Right kidney (tissue), 1 donor: Measurements from ENCODE around the gene HOXD13.

ENCODE experiments used
- DNase-seq: peaks from one replicate; pipeline ENCODE4 v3.0.0-alpha.2; 2016

HOXD13 gene

DNA sequence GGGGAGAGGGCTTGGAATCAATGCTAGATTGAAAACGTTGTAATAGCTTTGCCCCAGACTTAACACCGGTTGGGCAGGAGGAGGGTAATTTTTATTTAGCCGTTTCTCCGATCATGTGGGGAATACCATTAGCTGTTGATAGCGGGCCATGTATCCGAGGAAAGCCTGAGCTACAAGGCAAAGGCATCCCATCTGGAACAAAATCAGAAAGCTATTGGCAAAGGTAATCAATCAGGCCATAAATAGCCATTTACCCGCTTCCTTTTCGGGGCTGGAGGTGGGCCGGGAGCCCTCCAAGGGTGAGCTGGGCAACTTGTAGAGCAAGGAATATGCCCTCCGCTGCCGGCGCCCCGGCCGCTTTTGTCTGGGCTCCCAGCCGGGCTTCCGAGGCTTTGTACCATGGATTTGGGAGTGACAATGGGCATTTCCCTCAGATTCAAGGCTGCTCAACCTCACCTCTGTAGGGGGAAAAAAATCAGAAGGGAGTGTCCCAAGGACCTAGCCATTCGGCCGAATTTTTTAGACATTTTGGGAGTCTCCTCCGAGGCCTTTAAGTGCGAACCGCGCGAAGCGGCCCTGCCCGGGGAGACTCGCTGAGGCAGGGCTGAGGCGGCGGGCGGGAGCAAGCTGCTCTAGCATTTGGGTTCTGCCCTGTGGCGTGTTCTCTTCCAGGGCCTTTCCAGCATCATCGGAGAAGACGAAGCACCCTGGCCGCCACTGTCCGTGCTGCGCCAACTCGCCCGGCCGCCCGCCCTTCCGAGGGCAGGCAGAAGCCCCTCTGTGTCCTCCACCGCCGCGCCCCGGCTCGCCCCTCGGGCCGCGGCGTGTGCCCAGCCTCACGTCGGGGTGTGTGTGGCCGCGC is 28.9 kb downstream of the HOXD13 start:
- DNase-seq: peak; percentile 93

DNA sequence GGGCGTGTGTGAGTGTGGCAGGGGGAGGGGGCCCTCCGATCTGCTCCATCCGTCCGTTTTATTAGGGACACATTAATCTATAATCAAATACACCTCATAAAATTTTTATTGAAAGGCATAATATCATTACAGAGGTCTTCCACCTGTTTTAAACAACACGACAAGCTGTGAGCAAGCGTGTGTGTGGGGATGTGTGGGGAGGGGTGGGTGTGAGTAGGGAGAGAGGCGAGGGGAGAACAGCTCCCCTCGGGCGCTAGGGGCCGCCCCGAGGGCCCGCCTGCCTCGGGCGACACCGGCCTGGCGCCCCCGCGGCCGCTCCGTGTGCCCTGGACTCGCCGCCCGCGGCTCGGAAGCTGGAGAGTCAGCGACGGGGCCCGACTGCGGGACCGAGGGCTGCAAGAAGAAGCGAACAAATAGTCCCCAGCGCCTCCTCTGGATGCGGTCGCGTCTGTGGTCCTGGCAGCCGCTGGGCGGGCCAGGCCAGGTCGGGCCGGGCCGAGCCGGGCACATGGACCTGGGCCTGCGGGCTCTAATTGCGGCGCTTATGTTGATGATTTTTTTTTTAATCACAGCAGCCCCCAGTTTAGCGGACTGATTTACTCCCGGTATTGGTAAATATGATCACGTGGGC is 29.6 kb downstream of the HOXD13 start:
- peak; percentile 97 for DNase-seq

DNA sequence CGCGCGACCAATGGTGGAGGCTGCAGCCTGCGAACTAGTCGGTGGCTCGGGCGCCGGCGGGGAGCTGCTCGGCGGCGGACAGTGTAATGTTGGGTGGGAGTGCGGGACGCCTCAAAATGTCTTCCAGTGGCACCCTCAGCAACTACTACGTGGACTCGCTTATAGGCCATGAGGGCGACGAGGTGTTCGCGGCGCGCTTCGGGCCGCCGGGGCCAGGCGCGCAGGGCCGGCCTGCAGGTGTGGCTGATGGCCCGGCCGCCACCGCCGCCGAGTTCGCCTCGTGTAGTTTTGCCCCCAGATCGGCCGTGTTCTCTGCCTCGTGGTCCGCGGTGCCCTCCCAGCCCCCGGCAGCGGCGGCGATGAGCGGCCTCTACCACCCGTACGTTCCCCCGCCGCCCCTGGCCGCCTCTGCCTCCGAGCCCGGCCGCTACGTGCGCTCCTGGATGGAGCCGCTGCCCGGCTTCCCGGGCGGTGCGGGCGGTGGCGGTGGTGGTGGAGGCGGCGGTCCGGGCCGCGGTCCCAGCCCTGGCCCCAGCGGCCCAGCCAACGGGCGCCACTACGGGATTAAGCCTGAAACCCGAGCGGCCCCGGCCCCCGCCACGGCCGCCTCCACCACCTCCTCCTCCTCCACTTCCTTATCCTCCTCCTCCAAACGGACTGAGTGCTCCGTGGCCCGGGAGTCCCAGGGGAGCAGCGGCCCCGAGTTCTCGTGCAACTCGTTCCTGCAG is 30.3 kb downstream of the HOXD13 start, which contains the start of gene HOXD9:
Gene HOXD9 (plus strand): TSS at position 37 of the 728 bp plus-strand sequence. CDS start 50 bp downstream, at position 87.
- peak; percentile 88 for DNase-seq

DNA sequence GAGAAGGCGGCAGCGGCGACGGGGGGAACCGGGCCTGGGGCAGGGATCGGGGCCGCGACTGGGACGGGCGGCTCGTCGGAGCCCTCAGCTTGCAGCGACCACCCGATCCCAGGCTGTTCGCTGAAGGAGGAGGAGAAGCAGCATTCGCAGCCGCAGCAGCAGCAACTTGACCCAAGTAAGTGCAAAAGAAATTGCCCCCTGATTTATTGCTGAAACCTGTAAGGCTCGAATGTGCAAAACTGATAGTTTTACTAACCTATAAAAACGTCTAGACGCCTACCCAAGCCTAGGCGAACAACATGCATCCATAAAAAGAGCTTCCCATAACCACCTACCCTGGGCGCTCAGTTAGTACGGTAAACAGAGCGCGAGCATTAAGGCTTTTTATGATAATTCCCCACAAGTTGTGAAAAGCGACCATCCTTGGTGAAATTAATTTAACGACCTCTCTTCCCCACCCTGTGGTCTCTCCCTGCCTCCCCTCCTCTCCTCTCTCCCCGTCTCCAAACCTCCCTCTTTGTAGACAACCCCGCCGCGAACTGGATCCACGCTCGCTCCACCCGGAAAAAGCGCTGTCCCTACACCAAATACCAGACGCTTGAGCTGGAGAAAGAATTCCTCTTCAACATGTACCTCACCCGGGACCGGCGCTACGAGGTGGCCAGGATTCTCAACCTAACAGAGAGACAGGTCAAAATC is 31.0 kb downstream of the HOXD13 start:
- no peak for DNase-seq

DNA sequence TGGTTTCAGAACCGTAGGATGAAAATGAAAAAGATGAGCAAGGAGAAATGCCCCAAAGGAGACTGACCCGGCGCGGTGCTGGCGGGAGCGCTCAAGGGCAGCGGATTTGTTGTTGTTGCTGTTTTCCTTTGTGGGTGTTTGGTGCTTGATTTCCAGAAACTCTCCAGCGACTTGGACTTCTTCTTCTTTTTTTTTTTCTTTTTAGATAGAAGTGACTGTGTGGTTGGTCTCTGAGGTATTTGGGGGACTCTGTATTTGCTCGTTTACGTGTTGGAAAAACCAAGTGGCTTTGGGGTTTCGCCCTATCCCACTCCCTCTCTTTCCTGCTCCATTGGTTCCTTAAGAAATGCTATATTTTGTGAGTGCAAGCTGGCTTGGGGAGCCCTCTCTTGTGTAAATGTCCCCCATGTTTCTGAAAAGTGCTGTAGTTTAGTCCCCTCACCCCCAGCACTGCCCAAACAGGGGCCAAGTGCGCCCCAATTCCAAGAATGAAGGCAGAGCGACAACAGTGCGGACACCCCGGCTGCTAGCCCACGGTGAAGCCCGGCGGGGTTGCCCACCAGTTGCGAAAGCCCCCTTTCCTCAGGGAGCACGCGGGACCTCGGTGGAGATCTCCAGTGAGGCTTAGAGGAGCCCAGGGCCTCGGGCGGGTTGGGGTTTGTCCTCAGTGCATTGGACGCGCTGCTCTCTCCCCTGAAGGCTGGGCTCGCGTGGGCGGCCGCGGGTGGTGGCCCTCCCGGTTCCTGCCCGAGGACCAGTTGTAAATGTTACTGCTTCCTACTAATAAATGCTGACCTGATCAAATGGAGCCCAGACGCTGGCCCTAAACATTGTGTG is 31.8 kb downstream of the HOXD13 start:
- DNase-seq: peak; percentile 83

DNA sequence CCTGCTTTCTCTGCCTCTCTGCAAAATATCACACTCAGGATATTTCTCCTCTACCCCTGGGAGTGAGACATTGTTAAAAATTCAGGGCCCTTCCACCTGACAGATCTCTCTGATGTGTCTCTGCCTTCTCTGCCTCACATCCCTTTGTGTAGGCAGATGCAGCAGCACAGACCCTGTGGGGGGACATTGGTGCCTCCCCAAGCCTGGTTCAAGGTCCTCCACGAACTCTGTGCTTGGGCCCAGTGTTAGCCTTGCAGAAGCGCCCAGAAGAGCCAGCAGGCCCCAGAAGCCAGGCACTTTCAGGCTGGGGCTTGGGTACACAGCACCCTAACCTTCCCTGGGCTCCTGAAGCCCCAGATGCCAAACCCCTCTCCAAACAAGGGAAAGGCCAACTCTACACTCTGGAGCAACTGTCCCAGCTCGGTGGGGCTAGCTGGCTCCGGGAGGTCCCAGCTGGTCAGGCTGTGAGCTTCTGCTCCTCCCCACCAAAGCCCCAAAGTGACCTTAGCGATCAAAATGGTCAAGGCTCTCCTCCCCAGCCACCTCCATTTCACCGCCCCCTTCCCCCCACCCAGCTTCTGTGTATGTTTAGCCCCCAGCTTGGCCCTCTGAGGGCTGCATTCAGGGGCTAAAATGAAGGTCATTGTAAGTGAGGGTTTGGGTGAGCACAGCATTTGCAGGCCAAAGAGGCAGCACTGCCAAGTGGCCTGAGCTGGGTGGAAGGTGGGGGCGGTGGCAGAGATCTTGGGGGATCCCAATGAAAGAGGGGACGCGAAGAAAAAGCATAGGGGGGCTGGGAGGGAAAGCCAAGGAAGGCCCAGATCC is 32.6 kb downstream of the HOXD13 start:
- DNase-seq: peak; percentile 82

DNA sequence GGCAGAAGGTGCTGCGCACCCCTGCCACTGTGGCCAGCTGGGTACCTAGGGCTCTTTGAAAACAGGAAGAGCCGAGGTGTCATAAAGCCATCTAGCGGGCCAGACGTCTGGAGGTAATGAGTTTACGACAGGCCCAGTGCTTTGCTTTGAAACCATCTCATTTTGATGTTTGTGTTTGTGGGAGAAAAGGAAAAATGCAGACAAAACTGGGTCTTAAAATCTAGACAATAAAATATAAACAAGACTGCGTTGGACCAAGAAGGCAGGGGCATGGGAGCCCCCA is 33.2 kb downstream of the HOXD13 start:
- DNase-seq: peak; percentile 68

DNA sequence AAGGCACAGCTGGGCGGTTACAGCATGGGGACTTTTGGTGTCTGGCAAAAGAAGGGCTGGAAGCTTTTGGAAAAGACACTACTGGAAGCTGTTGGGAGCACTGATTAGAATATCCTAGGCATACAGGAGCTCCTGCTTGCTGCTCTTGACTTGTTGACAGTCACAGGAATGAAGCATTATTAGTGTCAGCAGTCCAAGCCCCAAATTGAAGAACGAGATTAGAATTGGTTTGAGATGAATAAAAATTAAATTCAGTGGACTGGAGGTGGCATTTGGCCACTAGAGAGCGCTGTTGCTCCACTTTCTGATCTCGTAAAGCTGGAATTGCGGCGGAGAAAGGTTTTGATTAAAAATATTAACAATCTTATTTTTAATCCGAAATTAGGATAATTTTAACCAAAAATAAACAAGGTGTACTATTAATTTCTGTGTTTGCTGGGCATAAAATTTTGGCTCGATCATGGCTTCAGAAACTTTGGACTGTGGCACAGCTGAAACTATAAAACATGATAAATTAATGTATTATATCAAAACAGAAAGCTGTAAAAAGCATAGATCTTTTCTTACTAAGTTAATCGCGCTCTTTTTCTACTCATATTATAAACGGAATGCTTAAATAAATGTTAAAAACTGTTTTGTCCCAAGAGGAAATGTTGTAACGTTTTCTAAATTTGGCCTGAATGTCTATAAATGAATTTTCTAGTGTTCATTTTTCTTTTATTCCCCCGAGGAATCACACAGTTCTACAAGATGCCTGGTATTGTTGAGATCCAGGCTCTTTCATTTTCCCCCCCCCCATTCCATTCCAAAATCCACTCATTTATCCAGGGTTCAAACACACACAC is 34.6 kb downstream of the HOXD13 start:
- DNase-seq: no peak

DNA sequence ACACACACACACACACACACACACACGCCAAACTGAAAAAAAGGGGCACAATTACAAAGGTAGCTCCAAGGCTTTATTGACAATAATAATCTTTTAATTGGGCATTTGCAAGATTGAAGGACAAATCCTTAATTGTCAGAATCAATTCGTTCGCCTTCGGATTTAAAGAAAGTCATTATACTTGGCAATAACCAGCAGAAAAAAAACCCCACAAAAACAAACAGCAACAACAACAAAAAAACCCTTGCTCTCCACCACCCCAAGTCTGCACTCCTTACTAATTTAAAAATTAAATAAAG is 35.2 kb downstream of the HOXD13 start:
- DNase-seq: no peak

DNA sequence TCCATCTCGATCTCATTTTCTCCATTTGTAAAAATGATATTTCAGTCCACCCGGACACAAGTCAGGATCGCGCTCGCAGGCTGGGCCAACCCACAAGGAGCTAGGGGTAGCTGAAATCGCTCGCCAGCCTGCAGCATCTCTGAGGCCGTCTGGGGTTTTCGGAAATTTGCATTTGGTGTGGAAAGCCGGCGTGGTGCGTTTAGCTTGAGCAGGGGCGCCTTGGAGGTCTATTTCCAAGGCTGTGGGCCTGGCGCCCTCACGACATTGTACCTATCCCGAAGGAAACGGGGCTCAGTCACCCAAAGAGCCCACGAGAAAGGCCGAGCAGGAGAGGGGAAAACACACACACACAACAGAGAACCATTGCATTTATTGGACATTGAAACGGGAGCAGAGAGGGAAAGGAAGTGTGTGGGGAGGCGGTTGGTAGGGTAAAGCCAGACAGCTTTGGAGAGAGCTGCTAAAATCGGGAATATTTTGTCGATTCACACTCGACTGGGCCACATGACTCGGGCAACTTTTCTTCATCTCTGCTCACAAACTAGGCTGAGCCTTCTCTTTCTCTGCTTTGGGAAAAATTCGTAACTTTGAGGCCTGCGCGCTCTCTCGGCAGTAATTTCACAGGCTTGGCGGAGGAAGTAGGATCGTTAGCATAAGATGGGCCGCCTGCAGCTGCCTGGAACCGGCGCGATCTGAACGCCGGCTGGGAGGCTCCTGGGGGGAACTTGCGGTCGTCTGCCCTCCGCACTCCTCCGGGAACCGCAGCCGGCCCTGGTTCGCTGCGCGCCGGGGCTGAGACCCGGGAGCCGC is 35.9 kb downstream of the HOXD13 start:
- no peak for DNase-seq

DNA sequence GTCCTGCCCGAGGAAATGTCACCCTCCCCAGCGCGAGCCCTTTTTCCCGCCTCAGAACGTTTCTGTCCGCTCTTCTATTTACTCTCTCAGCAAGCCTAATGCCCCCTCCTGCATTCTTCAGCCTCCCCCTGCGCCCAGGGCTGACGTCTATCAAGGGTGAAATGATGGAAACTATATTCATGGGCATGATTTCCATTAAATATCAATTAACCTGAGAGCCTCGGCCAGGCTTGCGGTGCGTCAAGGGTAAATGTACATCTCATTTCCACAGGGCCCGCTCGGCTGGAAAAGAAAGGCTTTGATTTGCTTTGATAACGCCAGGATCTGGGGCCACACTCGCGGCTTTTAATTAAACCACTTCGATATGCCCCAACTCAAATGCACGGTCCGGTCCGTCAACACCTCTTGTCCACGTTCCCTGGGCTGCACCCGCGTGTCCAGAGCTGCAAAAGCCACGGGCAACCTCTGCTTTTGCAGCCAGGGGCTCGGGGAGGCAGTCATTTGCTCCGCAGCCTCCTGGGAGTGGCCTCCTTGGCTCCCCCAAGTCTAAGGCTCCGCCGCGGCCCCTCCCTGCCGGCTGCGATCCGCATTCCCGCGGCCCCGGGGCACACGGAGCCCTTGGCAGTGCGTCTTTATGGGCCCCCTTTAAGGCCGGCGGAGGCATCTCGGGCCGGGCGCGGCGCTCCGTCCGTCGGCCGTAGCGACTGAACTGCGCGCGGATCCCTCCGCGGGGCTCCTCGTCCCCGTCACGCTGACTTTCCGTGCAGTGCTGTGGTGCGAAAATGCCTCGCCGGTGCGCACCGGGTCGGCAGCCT is 36.7 kb downstream of the HOXD13 start, which contains the start of gene HOXD8:
Gene HOXD8 (plus strand): TSS at position 724 of the 815 bp plus-strand sequence. CDS start 662 bp downstream, outside the sequence.
- peak; percentile 92 for DNase-seq

DNA sequence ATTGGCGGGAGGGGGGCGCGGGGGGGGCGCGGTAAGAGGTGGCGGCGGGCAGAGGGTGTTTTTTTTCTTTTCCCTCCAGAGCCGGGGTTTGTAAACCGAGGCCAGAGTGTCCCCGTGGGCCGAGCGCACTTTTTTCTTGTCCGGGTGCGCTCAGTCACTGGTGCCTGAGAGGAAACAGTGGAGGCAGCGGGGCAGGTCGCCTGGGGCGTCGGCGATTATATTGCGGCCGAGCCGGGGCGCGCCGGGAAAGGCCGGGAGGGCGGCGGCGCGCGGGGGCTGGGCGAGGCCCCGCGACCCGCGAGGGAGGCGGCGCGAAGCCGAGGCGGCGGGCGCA is 37.3 kb downstream of the HOXD13 start:
- DNase-seq: peak; percentile 75

DNA sequence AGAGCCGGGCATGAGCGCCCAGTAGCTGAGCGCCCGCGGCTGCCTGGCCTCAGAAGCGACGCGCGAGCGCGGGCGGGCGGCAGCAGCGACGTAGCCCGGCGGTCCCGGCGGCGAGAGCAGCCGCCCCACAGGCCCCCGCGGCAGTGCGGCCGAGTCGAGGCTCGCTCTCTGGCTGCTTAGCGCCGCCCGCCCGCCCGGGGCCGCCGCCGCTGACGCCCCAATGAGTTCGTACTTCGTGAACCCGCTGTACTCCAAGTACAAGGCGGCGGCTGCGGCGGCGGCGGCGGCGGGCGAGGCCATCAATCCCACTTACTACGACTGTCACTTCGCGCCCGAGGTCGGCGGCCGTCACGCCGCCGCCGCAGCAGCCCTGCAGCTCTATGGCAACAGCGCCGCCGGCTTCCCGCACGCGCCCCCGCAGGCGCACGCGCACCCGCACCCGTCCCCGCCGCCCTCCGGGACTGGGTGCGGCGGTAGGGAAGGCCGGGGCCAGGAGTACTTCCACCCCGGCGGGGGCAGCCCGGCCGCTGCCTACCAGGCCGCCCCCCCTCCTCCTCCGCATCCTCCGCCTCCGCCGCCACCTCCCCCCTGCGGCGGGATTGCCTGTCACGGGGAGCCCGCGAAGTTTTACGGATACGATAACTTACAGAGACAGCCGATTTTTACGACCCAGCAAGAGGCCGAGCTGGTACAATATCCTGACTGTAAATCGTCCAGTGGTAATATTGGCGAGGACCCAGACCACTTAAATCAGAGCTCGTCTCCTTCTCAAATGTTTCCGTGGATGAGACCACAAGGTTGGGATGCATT is 37.8 kb downstream of the HOXD13 start:
- no peak for DNase-seq

DNA sequence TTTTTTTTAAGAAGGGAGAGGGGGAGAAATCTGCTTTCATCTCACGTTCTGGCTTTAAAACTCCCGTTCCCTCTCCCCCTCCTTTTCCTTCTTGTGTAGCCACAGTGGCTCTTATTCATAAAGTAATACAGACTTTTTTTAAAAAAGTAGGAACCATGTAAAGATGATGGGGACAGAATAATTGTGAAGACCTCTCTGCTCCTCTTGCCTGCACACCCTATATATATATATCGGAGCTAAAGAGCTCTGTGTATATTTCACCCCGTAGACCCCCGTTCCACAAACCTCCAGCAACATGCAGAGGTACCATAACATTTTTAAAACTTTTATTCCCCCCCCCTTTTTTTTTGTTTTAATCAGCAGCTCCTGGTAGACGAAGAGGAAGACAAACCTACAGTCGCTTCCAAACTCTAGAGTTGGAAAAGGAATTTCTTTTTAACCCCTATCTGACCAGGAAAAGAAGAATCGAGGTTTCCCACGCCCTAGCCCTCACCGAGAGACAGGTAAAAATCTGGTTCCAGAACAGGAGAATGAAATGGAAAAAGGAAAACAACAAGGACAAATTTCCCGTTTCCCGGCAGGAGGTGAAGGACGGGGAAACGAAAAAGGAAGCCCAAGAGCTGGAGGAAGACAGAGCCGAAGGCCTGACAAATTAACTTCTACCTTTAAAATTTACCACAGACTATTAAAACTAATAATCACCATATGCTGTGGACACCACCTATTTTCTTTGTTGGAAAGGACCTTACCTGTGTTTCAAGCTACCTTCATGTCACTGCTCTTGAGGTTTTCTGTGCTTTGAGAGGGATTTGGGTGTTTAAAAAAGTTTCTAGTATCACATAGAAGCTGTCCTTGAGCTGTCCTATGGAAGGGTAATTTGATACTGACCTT is 38.7 kb downstream of the HOXD13 start:
- DNase-seq: no peak

DNA sequence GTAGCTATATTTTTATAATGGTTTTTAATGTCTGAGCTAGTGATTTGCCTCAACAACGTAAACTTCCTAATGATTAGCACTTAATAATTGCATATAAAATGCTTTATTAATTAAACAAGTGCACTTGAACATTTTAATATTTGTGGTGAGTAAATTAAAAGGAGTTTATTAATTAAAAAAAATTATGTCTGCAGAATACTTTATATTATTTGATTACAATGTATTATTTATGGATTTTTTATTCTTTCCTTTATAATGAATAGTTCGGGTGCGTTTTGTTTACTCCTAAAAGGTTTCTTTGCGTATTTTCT is 39.3 kb downstream of the HOXD13 start:
- no peak for DNase-seq
